ENCODE measurements around the gene REG3A. TPM values are rescaled to one million over a fixed set of nuclear protein-coding genes. Genes with fewer than 3 reads are reported as not detected.

REG3A gene
- total RNA-seq, 1 donor from 2014 or later, result not detected

DNA sequence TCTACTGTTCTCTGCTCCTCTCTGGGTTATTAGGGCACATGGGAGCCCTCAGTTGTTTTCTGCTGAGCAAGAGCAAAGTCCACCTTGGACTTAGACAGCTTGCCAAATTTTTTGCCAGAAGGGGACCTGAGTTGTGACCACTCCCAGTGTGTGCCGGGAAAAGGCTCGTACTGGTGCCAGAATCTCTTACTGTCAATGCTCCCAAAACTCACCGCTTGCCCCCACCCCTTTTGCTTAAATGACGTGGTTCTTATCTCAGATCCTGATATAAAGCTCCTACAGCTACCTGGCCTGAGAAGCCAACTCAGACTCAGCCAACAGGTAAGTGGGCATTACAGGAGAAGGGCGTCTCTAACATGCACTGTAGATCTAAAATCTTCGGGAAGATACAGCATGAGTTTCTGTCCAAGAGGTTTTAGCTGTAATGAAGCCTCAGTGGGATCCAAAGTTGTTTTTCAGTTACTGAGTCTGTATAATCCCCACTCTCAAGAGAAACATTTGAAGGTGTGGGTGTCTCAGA is 39.3 kb downstream of the REG3A start, which contains the start of gene REG1A:
Gene REG1A, plus strand, starts transcription at position 295 of the 520 bp plus-strand sequence. CDS start 374 bp downstream, outside the sequence.
- intact Hi-C loops (cut with micrococcal nuclease), result no loop called here

DNA sequence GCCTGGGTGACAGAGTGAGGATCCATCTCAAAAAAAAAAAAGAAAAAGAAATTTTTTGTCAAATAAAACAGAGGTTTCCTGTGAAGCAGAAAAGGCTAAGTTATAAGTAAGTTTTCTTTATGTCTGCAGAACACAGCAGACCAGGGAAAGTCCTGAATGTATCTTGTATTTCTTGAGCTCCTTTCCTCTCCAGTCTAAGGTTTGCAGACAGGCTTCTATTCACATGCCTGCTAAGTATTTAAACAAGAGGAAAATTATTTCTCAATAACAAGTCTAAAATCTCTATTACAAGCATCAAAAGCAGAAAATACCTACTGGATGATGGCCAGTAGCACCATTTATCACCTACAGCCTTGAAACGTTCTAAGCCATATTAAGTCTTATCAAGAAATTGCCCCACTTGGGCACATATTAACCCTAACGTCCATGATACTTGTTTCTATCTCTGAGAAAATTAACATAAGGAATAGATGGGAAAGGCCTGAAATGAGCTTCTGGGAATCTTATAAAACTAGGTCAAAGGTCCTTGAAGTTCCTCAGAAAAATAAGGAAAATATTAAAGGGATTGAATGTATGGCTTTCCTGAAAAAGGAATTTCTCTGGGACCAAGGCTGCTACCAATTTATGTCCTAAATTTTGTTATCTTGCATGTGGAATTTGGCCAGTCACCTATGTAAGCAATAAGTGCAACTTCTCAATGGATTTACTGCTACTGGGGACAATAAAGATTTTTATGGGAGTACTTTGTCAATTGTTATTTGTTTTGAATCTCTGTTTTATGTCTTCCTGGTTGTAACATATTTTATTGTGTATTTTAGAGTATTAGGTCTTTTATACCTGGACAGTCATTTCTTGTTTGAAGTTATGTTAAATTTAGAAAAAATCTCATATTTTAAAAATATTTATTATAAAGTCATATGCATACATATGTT is 42.3 kb downstream of the REG3A start:
- intact Hi-C loops (cut with micrococcal nuclease), result no loop called here

DNA sequence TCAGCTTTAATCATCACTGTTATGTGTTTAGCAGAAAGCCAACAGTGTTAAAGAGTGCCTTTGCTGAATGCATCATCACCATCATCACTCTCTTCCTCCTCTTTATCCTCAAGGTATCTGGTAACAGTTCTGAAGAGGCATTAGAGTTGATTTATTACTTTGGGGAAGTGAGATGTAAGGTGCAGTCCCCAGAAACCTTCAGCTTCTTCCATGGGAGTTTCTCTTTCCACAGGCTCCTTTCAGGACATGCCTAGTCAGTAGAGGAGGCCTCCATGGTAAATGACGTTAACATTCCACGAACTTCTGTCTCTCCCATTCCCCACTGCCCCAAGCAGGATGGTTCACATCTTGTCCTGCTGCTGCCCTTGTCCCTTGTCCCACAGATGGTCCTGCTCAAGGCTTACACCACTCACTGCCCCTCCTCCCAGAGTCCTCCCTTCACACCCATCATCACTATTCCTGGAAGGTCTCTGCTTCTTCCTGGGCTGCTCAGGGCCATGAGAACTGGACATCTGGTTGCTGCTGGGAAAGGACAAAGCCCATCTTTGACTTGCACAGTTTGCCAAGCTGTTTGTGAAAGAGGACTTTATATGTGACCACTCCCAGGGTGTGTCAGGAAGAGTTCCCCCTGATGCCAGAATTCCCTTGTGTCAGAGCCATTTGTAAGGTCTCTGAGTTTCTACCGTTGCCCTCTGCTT is 44.6 kb downstream of the REG3A start:
- intact Hi-C loops (cut with micrococcal nuclease), result no loop called here

DNA sequence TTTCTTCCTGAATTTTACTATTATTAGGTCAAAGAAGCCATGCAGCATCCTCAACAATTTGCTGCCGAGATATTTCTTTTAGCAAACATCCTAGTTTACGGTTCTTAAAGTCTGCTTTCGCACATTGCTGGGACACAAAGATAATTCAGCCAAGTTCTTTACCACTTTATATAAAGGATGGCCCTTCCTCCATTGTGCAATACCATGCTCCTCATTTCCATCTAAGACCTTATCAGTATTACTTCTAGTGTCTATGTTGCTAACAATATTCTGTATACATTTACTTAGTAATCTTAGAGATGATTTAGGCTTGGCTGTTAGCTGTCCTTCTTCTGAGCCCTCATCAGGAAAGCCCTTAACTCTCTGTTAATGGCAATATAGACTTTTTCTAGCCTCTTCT is 47.3 kb downstream of the REG3A start:
- intact Hi-C loops (cut with micrococcal nuclease), result no loop called here

Other genes starting within 250 kb of the REG3A start
- gene REG3G, start 134.1 kb downstream of the REG3A start, total RNA-seq, result not detected in 2 replicates
- gene REG1B, start 71.8 kb downstream of the REG3A start, total RNA-seq, result not detected in 2 replicates
- not detected in 2 replicates for gene REG1A, start 39.3 kb downstream of the REG3A start, total RNA-seq

Measured in T-helper 1 cell treated with Interleukin-12 subunit alpha and Interleukin-12 subunit beta and Interleukin-4 antibody, amounts not matched to agents 30 ng/mL and 1 ng/mL, for 36 hours (primary cell).